ENCODE data around the gene UGT1A5.

Gene UGT1A5

GRCh38 chr2:233712611-233713261, at the start of gene UGT1A5:
Gene UGT1A5 (plus strand): TSS chr2:233712907. CDS start chr2:233712992, 85 bp downstream.
- no peak for DNase-seq

GRCh38 chr2:233663911-233664310, 48.8 kb upstream of the UGT1A5 start:
- DNase-seq: no peak

GRCh38 chr2:233668605-233669260, 44.0 kb upstream of the UGT1A5 start:
- no peak for DNase-seq

- no peak for DNase-seq
Measured at GRCh38 chr2:233671290-233672161, 41.2 kb upstream of the UGT1A5 start, which contains the start of gene UGT1A9. Gene UGT1A9 (plus strand): TSS chr2:233671898. CDS start chr2:233671935, 37 bp downstream.

GRCh38 chr2:233672886-233673285, 39.8 kb upstream of the UGT1A5 start:
- no peak for DNase-seq

- no peak for DNase-seq
Measured at GRCh38 chr2:233673896-233674295, 38.8 kb upstream of the UGT1A5 start.

GRCh38 chr2:233674314-233674713, 38.4 kb upstream of the UGT1A5 start:
- DNase-seq: no peak

GRCh38 chr2:233674995-233675394, 37.7 kb upstream of the UGT1A5 start:
- DNase-seq: peak; percentile 62

- DNase-seq: no peak
Measured at GRCh38 chr2:233676046-233676445, 36.7 kb upstream of the UGT1A5 start.

GRCh38 chr2:233679196-233679595, 33.5 kb upstream of the UGT1A5 start:
- DNase-seq: no peak

- DNase-seq: no peak
Measured at GRCh38 chr2:233680361-233681045, 32.2 kb upstream of the UGT1A5 start.

GRCh38 chr2:233681521-233682099, 31.1 kb upstream of the UGT1A5 start, which contains the start of gene UGT1A7:
Gene UGT1A7 (plus strand): TSS chr2:233681901. CDS start chr2:233681938, 37 bp downstream.
- DNase-seq: no peak

- DNase-seq: no peak
Measured at GRCh38 chr2:233684640-233685039, 28.1 kb upstream of the UGT1A5 start.

GRCh38 chr2:233686928-233687327, 25.8 kb upstream of the UGT1A5 start:
- no peak for DNase-seq

GRCh38 chr2:233688341-233688740, 24.4 kb upstream of the UGT1A5 start:
- DNase-seq: no peak

- no peak for DNase-seq
Measured at GRCh38 chr2:233689031-233689430, 23.7 kb upstream of the UGT1A5 start.

- DNase-seq: no peak
Measured at GRCh38 chr2:233689501-233689900, 23.2 kb upstream of the UGT1A5 start.

- no peak for DNase-seq
Measured at GRCh38 chr2:233690444-233690843, 22.3 kb upstream of the UGT1A5 start.

- DNase-seq: no peak
Measured at GRCh38 chr2:233691443-233692433, 21.0 kb upstream of the UGT1A5 start.

- no peak for DNase-seq
Measured at GRCh38 chr2:233692648-233693047, 20.1 kb upstream of the UGT1A5 start, which contains the start of gene UGT1A6. Gene UGT1A6 (plus strand): TSS chr2:233692890. CDS start chr2:233693005, 115 bp downstream.

- no peak for DNase-seq
Measured at GRCh38 chr2:233693963-233694362, 18.7 kb upstream of the UGT1A5 start.
